LNCAP (cell line): ENCODE measurements around the gene TRAF2.

ENCODE experiments used
- CTCF ChIP-seq: fragments of 450-650 bp; IDR thresholded peaks from 2 replicates; pipeline ENCODE4 v1.5.1; 2017; ENCODE audit warnings: mild to moderate bottlenecking

TRAF2 gene

GRCh38 chr9:136925414-136926153 lies 39.3 kb downstream of the TRAF2 start:
- no peak; the same call in 1 of the 2 replicates for TF ChIP-seq CTCF

- no peak for TF ChIP-seq CTCF
These were observed 39.9 kb downstream of the TRAF2 start for GRCh38 chr9:136926154-136926704.

- no peak for TF ChIP-seq CTCF
These were observed 40.4 kb downstream of the TRAF2 start for GRCh38 chr9:136926749-136927148.

GRCh38 chr9:136927343-136928271 lies 41.3 kb downstream of the TRAF2 start:
- TF ChIP-seq CTCF: no peak

- TF ChIP-seq CTCF: no peak
These were observed 42.3 kb downstream of the TRAF2 start for GRCh38 chr9:136928591-136928990.

GRCh38 chr9:136930014-136930413 lies 43.7 kb downstream of the TRAF2 start:
- no peak for TF ChIP-seq CTCF

- TF ChIP-seq CTCF: no peak
These were observed 45.4 kb downstream of the TRAF2 start for GRCh38 chr9:136931611-136932130.
